ENCODE data around the gene EXD3. TPM values are rescaled to one million over a fixed set of nuclear protein-coding genes. Genes with fewer than 3 reads are reported as not detected.

EXD3 gene
- polyA plus RNA-seq, 4 donors: 8.4 to 26.9 (median 11.4) TPM

DNA sequence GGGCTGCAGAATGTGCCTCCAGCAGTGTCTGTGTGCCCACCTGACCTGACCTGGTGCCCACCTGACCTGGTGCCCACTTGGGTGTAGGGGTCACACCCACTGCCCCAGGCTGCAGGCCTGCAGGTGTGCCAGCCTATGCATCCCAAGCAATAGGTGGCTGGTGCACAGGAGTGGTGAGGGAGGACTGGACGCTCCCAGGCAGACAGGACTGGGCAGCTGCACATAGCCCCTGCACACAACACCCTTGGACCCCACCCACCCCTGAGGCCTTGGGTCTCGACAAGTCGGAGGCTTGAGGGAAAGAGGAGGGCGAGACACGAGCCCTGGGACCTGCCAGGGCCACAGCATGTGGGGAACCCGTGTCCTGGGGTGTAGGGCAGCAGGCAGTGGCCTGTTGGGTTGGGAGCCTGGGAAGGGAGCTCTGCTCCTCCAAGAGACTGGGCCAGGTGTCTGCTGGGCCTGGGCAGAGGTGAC is 110.1 kb downstream of the EXD3 start:
- no peak for DNase-seq (ENCODE audit: low read depth in 4 of 4, low spot score in 3 of 4)

DNA sequence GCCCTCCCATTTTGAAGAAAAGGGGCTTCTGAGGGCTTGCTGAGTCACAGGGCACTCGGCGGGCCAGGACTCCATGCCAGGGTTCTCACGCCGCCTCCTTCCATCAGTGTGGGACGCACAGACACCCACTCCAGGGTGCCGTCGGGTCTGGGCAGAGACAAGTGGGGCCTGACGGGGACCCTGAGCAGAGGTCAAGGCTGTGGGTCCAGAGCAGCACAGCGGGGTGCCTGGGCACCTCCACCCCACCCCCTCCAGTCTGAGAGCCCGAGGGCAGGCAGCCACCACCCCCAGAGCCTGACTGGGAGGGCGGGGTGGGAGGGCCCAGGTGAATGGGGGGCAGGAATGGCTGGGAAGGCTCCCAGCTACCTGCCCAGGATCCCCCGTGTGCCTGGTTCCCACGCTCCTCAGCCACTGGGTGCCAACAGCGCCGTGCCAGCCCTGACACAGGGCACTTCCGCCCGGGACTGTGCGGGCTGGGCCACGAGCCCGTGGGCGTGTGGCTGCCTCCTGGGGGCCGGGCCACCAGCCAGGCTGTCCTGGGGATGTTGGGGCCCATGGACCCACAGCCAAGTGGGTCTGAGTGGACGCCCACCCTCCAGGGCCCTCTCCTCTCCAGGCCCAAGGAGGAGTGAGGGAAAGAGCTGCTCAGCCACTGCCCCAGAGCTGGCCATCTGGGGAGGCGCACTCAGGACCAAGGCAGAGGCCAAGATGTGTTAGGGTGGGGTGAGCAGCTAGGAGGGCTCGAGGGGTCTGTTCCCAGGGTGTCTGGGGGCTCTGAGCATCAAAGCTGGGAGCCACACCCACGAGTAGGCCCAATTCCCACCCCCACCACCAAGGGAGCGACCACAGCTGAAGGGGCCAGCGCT is 110.7 kb downstream of the EXD3 start:
- DNase-seq (ENCODE audit: low read depth in 4 of 4, low spot score in 3 of 4): no peak

DNA sequence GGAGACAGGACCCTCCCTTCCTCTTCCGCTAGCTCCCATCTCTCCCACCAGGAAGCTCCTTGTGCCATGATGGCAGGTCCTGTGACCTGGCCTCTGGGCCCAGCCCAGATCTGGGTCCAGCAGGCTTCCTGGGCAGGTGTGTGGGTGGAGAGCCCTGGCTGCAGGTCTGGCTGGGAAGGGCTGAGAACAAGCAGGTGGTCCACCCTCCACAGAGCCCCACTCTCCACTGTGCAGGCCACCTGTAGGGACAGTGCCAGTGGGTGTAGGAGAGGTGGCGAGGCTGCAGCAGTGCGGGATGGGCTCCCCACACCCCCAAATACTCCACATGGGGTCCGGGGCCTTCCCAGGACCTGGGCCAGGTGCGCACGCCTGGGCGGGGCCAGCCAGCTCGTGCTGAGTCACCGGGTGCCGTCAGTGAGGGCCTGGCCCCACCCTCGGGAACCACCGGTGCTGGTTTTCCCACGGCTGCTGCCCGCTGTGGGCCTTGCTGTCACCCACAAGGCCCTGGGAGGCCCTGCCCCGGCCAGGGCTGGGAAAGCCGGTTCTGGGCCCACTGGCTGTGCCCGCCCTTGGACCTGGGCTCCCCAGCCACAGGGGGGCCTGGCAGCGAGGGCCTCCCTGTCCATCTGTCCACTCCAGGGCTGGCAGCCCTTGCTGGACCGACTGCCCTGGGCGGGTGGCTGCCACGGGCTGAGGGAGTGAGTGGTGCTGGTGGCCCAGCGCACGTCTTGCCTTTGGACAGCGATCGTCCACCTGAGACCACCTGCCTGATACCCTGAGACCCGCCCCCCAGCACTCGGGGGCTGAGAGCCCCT is 111.6 kb downstream of the EXD3 start:
- DNase-seq (ENCODE audit: low read depth in 4 of 4, low spot score in 3 of 4): no peak

DNA sequence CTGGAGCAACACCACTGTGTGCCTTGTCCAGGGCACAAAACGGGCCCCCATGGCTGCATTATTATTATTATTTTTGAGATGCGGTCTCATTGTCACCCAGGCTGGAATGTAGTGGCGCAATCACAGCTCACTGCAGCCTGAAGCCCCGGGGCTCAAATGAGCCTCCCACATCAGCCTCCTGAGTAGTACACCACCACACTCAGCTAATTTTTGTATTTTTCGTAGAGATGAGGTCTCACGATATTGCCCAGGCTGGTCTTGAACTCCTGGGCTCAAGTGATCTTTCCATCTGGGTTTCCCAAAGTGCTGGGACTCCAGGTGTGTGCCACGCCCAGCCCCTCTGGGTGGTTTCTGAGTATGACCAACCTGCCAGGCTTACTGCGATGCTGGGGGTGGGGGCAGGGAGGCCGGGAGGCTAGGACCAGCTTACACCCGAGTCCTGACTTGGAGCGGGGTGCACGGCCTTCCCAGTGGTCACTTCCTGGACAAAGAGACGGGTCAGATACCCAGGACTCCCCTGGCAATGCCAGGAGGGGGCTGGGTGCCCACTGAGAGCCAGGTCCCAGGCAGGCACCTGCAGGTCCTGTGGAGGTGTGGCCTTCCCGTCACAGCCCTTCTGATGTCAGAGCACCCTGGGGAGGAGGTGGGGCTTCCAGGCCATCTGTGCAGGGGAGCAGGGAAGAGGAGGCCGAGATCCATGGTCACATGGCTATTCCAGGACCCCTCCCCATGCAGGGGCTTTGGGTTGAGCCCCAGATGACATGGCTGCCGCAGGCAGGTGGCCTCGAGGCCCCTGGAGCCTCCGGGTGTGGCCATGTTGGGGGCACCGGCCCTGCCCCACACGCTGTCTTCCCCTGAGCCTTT is 112.5 kb downstream of the EXD3 start:
- DNase-seq (ENCODE audit: low read depth in 4 of 4, low spot score in 3 of 4): no peak

DNA sequence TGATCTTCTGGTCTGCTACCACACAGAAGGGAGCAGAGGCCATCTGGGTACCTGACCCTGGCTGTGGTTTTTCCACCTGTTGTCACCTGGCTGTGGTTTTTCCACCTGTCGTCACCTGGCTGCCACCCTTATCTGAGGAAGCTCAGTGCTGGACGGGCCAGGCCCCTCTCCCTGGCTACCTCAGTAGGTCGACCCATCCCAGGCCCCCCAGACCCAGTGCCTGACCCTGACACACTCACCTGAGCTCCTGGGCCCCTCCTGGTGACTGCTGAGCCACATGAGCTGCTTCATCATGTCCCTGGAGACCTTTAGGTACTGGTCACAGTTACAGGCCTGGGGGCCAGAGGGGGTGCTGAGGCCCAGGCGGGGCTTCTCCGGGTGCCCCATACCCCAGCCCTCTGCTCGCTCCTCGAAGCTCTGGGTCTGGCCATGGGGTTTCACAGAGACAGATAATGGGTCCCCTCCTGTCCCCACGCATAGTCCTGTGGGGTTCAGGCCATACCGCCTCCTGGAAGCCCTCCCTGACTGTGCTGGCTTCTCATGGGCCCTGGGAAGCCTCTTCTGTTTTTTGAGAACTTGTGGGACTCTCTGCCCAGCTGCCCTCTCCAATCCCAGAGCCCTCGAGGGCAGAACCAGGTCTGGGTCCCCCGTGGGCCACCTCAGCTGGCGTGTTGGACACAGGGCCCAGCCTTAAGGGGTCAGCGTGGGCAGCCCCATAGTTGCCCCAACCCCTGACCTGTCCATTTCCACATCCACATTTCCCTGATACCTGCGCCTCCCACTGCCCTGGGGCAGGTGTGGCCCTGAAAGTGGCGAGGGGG is 113.4 kb downstream of the EXD3 start:
- no peak for DNase-seq (ENCODE audit: low read depth in 4 of 4, low spot score in 3 of 4)

DNA sequence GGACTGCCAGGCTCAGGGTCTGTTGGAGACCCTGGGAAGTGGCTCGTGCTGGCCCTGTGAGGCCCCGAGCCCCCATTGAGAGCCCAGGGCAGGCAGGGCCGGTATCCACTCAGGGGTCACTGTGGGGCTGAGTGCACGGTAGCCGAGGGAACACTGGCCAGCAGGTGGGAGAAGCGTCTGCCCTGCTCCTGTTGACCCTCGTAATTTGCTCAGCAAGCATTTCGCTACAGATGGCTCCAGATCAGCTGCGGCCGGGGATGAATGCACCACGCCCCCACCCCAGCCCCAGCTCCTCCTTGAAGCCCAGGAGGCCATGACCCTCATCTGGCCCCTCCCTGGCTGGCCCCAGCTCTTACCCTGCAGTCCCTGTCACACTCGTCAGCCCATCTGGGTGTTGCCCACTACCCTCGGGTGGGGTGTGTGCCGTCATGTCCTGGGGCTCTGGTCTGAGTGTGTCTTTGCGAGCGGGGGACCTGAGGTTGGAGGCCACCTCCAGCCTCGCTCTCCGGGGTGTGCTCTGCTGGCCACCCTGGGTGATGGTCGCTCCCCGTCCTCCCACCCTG is 114.8 kb downstream of the EXD3 start:
- no peak for DNase-seq (ENCODE audit: low read depth in 4 of 4, low spot score in 3 of 4)

DNA sequence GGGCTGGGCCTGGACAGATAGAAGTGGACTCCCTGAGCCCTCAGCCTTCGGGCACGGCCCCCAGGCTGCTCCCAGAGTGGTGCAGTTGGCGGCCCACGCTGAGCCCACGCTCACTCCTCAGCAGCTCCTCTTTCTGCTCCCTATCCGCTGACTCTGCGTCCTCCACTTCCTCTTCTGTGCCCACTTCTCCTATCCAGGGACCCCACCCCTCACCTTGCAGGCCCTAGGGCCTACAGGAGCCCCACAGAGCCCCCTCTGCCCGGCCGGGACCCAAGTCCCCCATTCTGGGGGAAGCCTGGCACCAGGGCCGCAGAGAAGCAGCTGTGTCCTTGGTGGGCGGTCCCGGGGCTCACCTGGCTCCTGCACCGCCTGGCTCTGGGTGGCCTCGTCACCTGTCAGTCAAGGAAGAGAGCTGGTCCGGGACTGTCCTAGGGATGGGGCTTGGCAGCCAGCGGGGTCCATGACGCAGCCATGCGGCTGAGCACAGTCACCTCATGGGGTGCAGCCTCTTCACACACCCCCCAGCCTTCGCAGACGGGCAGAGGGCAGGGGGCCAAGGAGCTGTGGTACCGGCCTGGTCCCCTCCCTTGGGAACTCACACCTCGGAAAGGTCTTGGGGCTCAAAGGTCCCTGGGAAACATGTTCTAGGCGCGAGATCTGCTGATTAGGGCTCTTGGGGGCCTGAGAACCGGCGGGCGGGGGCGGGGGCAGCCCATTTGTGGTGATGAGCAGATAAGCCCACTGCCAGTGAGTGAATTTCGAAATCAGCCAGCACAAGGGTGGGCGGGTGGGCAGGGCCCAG is 115.5 kb downstream of the EXD3 start:
- no peak for DNase-seq (ENCODE audit: low read depth in 4 of 4, low spot score in 3 of 4)

DNA sequence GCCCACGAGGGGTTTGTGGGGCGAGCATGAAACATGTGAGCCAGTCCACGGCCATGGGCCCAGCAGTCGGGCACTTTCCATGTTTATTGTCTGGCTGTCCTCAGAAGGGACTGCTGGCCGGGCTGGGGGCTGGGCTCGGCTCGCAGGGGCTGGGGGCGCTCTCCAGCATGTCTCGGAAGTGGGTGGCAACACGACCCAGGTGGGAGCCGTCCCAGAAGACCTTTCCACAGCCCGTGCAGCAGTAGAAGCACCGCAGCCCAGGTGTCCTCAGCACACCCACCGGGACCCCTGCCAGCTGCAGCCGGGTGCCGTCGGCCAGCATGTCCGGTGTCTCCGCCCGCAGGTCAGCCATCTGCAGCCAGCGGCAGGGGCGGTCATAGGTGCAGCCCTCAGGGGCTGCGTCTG is 116.1 kb downstream of the EXD3 start:
- no peak for DNase-seq (ENCODE audit: low read depth in 4 of 4, low spot score in 3 of 4)

DNA sequence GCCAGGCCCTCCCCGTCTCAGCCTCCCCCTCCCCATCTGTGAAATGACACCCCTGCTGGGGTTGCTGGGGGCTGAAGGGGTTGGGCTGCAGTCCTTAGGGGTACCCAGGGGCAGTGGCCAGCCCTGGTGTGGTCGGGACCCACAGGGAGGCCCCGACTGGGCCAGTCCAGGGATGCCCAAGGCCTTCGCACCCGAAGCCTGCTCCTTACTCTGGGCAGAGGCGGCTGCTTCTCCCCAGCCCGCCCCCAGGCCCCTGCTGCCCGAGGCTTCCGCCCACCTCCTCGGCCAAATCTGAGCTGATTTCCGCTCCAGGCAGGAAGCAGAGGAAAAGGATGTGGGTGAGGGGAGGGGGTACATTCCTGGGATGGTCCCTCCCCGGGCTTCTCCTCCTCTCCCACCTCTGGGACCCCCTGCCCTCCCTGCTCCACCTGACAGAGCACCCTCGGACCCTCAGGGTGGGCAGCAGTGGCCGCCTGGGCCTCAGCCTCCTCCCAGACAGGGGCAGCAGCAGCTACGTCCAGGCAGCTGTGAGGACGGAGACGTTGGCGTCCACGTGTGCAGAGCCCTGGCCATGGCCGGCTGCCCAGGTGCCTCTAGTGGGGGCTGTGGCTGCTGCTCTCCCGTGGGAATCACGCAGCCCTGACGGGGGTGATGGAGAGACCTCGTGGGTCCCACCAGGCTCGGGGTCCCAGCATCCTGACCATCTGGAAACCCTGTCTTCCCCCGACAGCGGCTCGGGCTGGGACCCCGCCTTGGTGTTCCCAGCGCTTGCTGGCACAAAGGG is 116.7 kb downstream of the EXD3 start:
- DNase-seq (ENCODE audit: low read depth in 4 of 4, low spot score in 3 of 4): no peak

DNA sequence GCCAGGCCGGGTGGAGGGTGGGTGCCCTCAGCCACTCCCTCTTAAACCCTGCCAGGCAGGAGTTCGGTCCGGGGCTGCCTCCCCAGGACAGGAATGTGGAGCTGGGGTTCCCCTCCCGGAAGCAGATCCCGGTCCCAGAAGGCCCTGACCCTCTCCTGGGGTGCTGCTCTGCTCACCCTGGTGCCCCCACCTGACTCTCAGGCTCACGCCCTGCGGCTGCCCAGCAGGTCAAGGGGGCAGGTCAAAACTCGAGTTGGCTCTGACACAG is 117.2 kb downstream of the EXD3 start:
- DNase-seq (ENCODE audit: low read depth in 4 of 4, low spot score in 3 of 4): no peak

DNA sequence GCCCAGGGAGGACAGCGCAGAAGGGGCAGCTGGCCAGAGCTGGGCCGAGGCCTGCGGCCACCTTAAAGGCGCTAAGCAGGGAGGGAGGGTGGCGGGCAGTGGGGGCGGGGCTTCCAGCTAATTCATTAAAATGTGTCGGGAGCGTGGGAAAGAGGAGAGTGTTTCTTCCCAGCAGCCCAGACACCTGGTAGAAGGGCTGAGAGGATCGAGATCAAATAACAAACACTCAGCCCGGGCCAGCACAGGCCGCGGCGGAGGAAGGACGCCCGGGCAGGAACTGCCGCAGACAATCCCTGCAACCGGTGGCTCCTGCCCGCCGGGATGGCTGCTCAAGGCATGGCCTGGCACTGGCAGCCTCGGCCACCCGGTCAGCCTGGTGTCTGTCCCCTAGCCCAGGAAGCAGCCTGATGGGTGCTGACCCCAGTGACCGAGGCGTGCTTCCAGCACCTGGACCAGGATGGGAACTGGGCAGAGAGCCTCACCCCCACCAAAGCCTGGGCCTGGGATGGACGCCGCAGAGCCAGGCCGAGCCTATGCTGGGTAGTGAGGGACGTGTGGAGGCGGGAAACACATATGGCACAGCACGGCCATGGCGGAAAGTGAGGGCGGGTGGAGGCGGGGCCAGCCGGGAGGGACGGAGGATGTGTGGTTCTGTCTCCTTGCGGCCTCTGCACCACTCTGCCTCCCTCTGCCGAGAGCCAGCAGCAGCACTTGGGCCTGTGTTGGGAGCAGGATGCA is 117.7 kb downstream of the EXD3 start:
- DNase-seq (ENCODE audit: low read depth in 4 of 4, low spot score in 3 of 4): no peak

DNA sequence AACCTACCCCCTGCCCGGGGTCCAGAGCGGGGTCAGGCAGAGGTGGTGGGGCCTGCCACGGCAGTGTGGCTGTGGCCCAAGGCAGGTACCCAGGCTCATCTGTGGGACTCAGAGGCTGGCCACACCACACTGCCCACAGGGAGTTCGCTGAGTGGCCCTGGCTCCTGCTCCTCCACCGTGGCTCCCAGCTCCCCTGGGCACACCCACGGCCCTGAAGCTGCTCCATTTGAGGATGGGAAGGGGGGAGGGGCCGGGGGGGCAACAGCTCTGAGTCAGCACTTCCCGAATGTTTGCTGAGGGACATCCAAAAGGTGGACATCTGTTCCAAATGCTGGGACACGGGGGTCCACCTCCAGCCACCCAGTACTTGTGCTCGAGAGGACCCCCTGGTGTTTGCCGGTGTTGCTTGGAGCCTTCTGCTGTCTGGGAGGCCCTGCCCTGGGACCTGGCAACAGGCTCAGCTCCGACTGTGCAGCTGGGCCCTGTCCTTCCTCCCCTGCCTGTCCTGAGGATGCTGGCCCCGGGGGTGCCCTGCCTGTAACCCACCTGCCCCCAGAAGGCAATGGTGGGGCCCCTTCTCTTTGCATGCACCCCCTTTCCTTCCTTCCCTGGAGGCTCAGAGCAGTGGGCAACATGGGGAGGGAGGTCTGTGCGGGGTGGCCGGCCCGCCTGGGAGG is 118.4 kb downstream of the EXD3 start:
- DNase-seq (ENCODE audit: low read depth in 4 of 4, low spot score in 3 of 4): no peak

DNA sequence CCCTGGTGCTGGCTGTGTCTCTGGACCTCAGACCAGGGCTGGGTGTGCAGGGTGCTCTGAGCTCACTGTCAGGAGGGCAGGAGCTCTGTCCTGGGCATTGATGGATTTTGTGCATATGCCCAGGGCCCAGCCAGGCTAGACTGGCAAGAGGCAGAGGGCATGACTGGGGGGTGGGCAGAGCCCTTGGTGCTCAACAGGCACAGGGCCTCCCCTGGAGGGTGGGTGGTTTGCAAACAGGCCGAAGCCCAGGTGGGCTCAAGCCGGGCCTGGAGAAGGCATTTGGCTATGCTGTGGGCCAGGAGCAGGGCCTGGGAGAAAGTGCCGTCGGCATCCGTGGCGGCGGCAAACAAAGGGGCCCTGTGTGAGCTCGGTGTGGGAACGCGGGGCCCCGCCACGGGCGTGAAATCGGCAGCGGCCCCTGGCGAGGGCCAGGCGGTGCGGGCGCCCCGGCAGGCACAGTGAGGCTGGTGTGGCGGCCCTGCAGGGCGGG is 119.0 kb downstream of the EXD3 start:
- no peak for DNase-seq (ENCODE audit: low read depth in 4 of 4, low spot score in 3 of 4)

DNA sequence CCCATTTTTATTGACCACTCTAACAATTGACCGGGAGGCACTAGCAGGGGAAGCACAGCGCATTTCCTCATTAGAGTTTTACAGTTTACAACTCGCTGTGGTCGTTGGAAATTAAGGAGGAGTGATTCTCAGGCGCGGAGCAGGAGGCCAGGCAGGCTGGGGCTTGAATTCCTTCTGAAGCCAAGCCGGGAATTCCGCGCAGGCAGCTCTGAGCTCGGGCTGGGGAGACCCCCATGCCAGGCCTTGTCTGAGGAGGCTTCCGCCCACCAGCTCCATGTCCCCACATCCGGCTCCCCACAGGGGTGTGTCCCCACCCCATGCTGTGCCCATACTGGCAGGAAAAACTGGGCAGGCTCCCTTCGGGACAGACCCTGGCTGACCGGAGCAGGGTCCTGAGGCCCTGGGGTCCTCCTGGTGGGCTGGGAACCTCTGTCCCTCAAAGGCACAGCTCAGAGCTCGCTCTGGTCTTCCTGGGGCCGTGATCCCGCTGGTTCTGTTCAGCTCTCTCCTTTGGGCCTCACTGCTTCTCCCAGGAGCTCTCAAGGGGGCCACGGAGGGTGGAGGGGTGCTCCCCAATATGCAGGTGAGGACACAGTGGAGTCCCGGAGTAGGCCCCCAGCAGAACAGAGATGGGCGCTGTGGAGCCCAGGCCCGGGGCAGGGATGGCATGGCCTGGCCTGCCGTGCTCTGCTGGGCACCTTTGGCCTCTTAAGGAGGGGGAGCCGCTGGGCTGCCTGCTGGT is 119.6 kb downstream of the EXD3 start:
- DNase-seq (ENCODE audit: low read depth in 4 of 4, low spot score in 3 of 4): no peak

DNA sequence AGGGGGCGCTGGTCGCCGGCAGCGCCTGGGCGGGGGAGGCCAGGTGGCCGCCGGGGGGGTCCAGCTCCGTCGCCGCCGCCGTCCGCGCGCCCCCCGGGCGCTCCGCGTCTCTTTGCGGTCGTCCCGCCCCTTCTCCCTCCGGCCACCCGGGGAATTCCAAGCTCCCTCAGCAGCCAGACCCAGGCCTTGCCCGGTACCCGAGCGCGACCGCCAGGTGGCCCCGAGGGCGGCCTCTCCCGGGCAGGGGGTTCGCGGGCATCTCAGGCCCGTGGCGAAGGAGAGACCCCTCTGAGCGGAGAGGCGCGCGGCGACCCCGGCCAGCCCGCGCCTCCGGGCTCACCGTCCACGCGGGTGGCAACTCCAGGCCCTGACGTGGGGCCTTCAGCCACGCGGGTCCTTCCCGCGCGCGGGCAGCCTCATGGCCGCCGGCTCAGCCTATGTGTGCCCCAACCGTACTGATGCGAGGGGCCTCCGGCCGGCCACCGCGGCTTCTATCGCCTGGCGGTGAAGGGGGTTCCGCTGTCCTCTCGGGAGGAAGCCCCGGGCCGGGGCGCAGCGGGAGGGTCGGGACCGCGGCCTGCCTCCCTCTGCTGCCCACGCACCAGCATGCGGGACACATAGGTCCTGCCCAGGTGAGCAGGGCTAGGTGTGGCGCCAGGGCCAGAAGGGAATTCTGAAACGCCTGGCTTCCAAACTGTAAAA is 120.4 kb downstream of the EXD3 start:
- DNase-seq (ENCODE audit: low read depth in 4 of 4, low spot score in 3 of 4): no peak

DNA sequence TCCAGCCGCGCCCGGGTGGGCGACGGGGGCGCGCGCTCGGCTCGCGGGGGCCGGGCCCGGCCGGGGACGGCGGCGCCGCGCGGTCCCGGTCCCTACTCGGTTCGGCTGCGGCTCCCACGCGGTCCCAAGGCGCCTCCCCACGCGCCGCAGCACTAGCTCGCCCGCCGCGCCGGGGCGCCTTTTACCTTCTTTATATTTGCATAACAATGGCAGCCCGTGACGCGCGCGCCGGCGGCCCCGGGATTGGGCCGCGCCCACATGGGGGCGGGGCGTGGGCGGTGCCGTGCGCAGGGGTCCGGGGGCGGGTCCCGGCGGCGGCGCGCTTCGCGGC is 120.9 kb downstream of the EXD3 start, which contains the start of gene NRARP:
Gene NRARP, minus strand, starts transcription at position 154 of the 331 bp plus-strand sequence. CDS start 343 bp downstream, outside the sequence.
- DNase-seq (ENCODE audit: low read depth in 4 of 4, low spot score in 3 of 4): peak in 2 of 4 donors; percentile 73 to 76

Measured in left renal pelvis (tissue), 4 donors.